ENCODE measurements around the gene COL4A2.

COL4A2 gene

GRCh38 chr13:110444226-110444653 lies 137.2 kb downstream of the COL4A2 start:
- peaks cover 0 to 4% of the 10 kb centered on the region in 2 donors for H3K36me3 ChIP-seq (ENCODE audit: control insufficient read depth in 1 of 2, insufficient read depth in 2 of 2, low read length in 2 of 2)

GRCh38 chr13:110445183-110445582 lies 138.1 kb downstream of the COL4A2 start:
- Histone ChIP-seq H3K36me3 (ENCODE audit: control insufficient read depth in 1 of 2, insufficient read depth in 2 of 2, low read length in 2 of 2) (peaks cover 0 to 5% of the 10 kb centered on the region in 2 donors), H3K27me3 (ENCODE audit: control insufficient read depth in 1 of 2, insufficient read depth in 2 of 2, low read length in 2 of 2) (no peaks in the 10 kb centered on the region), H3K4me3 (ENCODE audit: low read depth in 1 of 2, low read length in 2 of 2) (no peak overlapping the region), H3K4me1 (ENCODE audit: control insufficient read depth in 1 of 2, insufficient read depth in 2 of 2, low read length in 2 of 2) (peaks cover 0 to 6% of the 10 kb centered on the region in 2 donors), H3K9me3 (ENCODE audit: control insufficient read depth in 1 of 2, low read length in 2 of 2) (no peaks in the 10 kb centered on the region), H3K27ac (ENCODE audit: low read depth, low read length) (no peak overlapping the region), H3K9ac (ENCODE audit: low read depth in 1 of 2, low read length in 2 of 2) (no peak overlapping the region)

More at GRCh38 chr13:110444226-110444653, 137.2 kb downstream of the COL4A2 start:
- Histone ChIP-seq H3K4me3 (ENCODE audit: low read depth in 1 of 2, low read length in 2 of 2) (no peak overlapping the region), H3K27me3 (ENCODE audit: control insufficient read depth in 1 of 2, insufficient read depth in 2 of 2, low read length in 2 of 2) (no peaks in the 10 kb centered on the region), H3K27ac (ENCODE audit: low read depth, low read length) (no peak overlapping the region), H3K9me3 (ENCODE audit: control insufficient read depth in 1 of 2, low read length in 2 of 2) (no peaks in the 10 kb centered on the region), H3K9ac (ENCODE audit: low read depth in 1 of 2, low read length in 2 of 2) (no peak overlapping the region), H3K4me1 (ENCODE audit: control insufficient read depth in 1 of 2, insufficient read depth in 2 of 2, low read length in 2 of 2) (peaks cover 0 to 6% of the 10 kb centered on the region in 2 donors)

GRCh38 chr13:110445722-110446574 lies 138.9 kb downstream of the COL4A2 start:
- H3K36me3 ChIP-seq (ENCODE audit: control insufficient read depth in 1 of 2, insufficient read depth in 2 of 2, low read length in 2 of 2): peaks cover 0 to 3% of the 10 kb centered on the region in 2 donors
- peaks cover 0 to 6% of the 10 kb centered on the region in 2 donors for H3K4me1 ChIP-seq (ENCODE audit: control insufficient read depth in 1 of 2, insufficient read depth in 2 of 2, low read length in 2 of 2)
- H3K9me3 ChIP-seq (ENCODE audit: control insufficient read depth in 1 of 2, low read length in 2 of 2): no peaks in the 10 kb centered on the region
- no peaks in the 10 kb centered on the region for H3K27me3 ChIP-seq (ENCODE audit: control insufficient read depth in 1 of 2, insufficient read depth in 2 of 2, low read length in 2 of 2)
- H3K27ac ChIP-seq (ENCODE audit: low read depth, low read length): no peak overlapping the region
- no peak overlapping the region for H3K4me3 ChIP-seq (ENCODE audit: low read depth in 1 of 2, low read length in 2 of 2)
- H3K9ac ChIP-seq (ENCODE audit: low read depth in 1 of 2, low read length in 2 of 2): no peak overlapping the region

GRCh38 chr13:110446575-110446890 lies 139.4 kb downstream of the COL4A2 start:
- no peak overlapping the region for H3K4me3 ChIP-seq (ENCODE audit: low read depth in 1 of 2, low read length in 2 of 2)
- no peaks in the 10 kb centered on the region for H3K27me3 ChIP-seq (ENCODE audit: control insufficient read depth in 1 of 2, insufficient read depth in 2 of 2, low read length in 2 of 2)
- H3K9me3 ChIP-seq (ENCODE audit: control insufficient read depth in 1 of 2, low read length in 2 of 2): no peaks in the 10 kb centered on the region
- H3K9ac ChIP-seq (ENCODE audit: low read depth in 1 of 2, low read length in 2 of 2): no peak overlapping the region
- H3K36me3 ChIP-seq (ENCODE audit: control insufficient read depth in 1 of 2, insufficient read depth in 2 of 2, low read length in 2 of 2): peaks cover 0 to 3% of the 10 kb centered on the region in 2 donors
- H3K27ac ChIP-seq (ENCODE audit: low read depth, low read length): no peak overlapping the region
- H3K4me1 ChIP-seq (ENCODE audit: control insufficient read depth in 1 of 2, insufficient read depth in 2 of 2, low read length in 2 of 2): peaks cover 0 to 6% of the 10 kb centered on the region in 2 donors

- no peak overlapping the region for H3K27ac ChIP-seq (ENCODE audit: low read depth, low read length)
- H3K27me3 ChIP-seq (ENCODE audit: control insufficient read depth in 1 of 2, insufficient read depth in 2 of 2, low read length in 2 of 2): no peaks in the 10 kb centered on the region
- H3K4me3 ChIP-seq (ENCODE audit: low read depth in 1 of 2, low read length in 2 of 2): no peak overlapping the region
- peaks cover 0 to 6% of the 10 kb centered on the region in 2 donors for H3K4me1 ChIP-seq (ENCODE audit: control insufficient read depth in 1 of 2, insufficient read depth in 2 of 2, low read length in 2 of 2)
- H3K9ac ChIP-seq (ENCODE audit: low read depth in 1 of 2, low read length in 2 of 2): no peak overlapping the region
- H3K36me3 ChIP-seq (ENCODE audit: control insufficient read depth in 1 of 2, insufficient read depth in 2 of 2, low read length in 2 of 2): peaks cover 0 to 3% of the 10 kb centered on the region in 2 donors
- no peaks in the 10 kb centered on the region for H3K9me3 ChIP-seq (ENCODE audit: control insufficient read depth in 1 of 2, low read length in 2 of 2)
Measured at GRCh38 chr13:110447058-110447511, 140.0 kb downstream of the COL4A2 start.

GRCh38 chr13:110447801-110448200 lies 140.7 kb downstream of the COL4A2 start:
- peaks cover 0 to 3% of the 10 kb centered on the region in 2 donors for H3K36me3 ChIP-seq (ENCODE audit: control insufficient read depth in 1 of 2, insufficient read depth in 2 of 2, low read length in 2 of 2)
- H3K27me3 ChIP-seq (ENCODE audit: control insufficient read depth in 1 of 2, insufficient read depth in 2 of 2, low read length in 2 of 2): no peaks in the 10 kb centered on the region
- H3K9ac ChIP-seq (ENCODE audit: low read depth in 1 of 2, low read length in 2 of 2): no peak overlapping the region
- H3K4me1 ChIP-seq (ENCODE audit: control insufficient read depth in 1 of 2, insufficient read depth in 2 of 2, low read length in 2 of 2): peaks cover 0 to 6% of the 10 kb centered on the region in 2 donors
- H3K9me3 ChIP-seq (ENCODE audit: control insufficient read depth in 1 of 2, low read length in 2 of 2): no peaks in the 10 kb centered on the region
- H3K4me3 ChIP-seq (ENCODE audit: low read depth in 1 of 2, low read length in 2 of 2): no peak overlapping the region
- H3K27ac ChIP-seq (ENCODE audit: low read depth, low read length): no peak overlapping the region

- Histone ChIP-seq H3K4me1 (ENCODE audit: control insufficient read depth in 1 of 2, insufficient read depth in 2 of 2, low read length in 2 of 2) (peaks cover 0 to 4% of the 10 kb centered on the region in 2 donors), H3K4me3 (ENCODE audit: low read depth in 1 of 2, low read length in 2 of 2) (no peak overlapping the region), H3K27ac (ENCODE audit: low read depth, low read length) (no peak overlapping the region), H3K27me3 (ENCODE audit: control insufficient read depth in 1 of 2, insufficient read depth in 2 of 2, low read length in 2 of 2) (no peaks in the 10 kb centered on the region), H3K9me3 (ENCODE audit: control insufficient read depth in 1 of 2, low read length in 2 of 2) (no peaks in the 10 kb centered on the region), H3K36me3 (ENCODE audit: control insufficient read depth in 1 of 2, insufficient read depth in 2 of 2, low read length in 2 of 2) (peaks cover 0 to 3% of the 10 kb centered on the region in 2 donors), H3K9ac (ENCODE audit: low read depth in 1 of 2, low read length in 2 of 2) (no peak overlapping the region)
Measured at GRCh38 chr13:110448230-110448629, 141.1 kb downstream of the COL4A2 start.

GRCh38 chr13:110448677-110449076 lies 141.6 kb downstream of the COL4A2 start:
- no peaks in the 10 kb centered on the region for H3K4me1 ChIP-seq (ENCODE audit: control insufficient read depth in 1 of 2, insufficient read depth in 2 of 2, low read length in 2 of 2)
- no peak overlapping the region for H3K27ac ChIP-seq (ENCODE audit: low read depth, low read length)
- peaks cover 0 to 3% of the 10 kb centered on the region in 2 donors for H3K36me3 ChIP-seq (ENCODE audit: control insufficient read depth in 1 of 2, insufficient read depth in 2 of 2, low read length in 2 of 2)
- H3K9me3 ChIP-seq (ENCODE audit: control insufficient read depth in 1 of 2, low read length in 2 of 2): no peaks in the 10 kb centered on the region
- H3K9ac ChIP-seq (ENCODE audit: low read depth in 1 of 2, low read length in 2 of 2): no peak overlapping the region
- H3K27me3 ChIP-seq (ENCODE audit: control insufficient read depth in 1 of 2, insufficient read depth in 2 of 2, low read length in 2 of 2): no peaks in the 10 kb centered on the region
- no peak overlapping the region for H3K4me3 ChIP-seq (ENCODE audit: low read depth in 1 of 2, low read length in 2 of 2)

- Histone ChIP-seq H3K9ac (ENCODE audit: low read depth in 1 of 2, low read length in 2 of 2) (no peak overlapping the region), H3K4me1 (ENCODE audit: control insufficient read depth in 1 of 2, insufficient read depth in 2 of 2, low read length in 2 of 2) (no peaks in the 10 kb centered on the region), H3K27me3 (ENCODE audit: control insufficient read depth in 1 of 2, insufficient read depth in 2 of 2, low read length in 2 of 2) (no peaks in the 10 kb centered on the region), H3K36me3 (ENCODE audit: control insufficient read depth in 1 of 2, insufficient read depth in 2 of 2, low read length in 2 of 2) (peaks cover 0 to 3% of the 10 kb centered on the region in 2 donors), H3K27ac (ENCODE audit: low read depth, low read length) (no peak overlapping the region), H3K4me3 (ENCODE audit: low read depth in 1 of 2, low read length in 2 of 2) (no peak overlapping the region), H3K9me3 (ENCODE audit: control insufficient read depth in 1 of 2, low read length in 2 of 2) (no peaks in the 10 kb centered on the region)
Measured at GRCh38 chr13:110449219-110450015, 142.3 kb downstream of the COL4A2 start.
